GM10847 (cell line): Measurements from ENCODE around the gene TUBA4B.

ENCODE experiments used
- POLR2A ChIP-seq: IDR thresholded peaks from 2 replicates; pipeline ENCODE4 v1.6.1; 2011; ENCODE audit not compliant: insufficient read length; ENCODE audit errors: extremely low read depth

TUBA4B gene

DNA sequence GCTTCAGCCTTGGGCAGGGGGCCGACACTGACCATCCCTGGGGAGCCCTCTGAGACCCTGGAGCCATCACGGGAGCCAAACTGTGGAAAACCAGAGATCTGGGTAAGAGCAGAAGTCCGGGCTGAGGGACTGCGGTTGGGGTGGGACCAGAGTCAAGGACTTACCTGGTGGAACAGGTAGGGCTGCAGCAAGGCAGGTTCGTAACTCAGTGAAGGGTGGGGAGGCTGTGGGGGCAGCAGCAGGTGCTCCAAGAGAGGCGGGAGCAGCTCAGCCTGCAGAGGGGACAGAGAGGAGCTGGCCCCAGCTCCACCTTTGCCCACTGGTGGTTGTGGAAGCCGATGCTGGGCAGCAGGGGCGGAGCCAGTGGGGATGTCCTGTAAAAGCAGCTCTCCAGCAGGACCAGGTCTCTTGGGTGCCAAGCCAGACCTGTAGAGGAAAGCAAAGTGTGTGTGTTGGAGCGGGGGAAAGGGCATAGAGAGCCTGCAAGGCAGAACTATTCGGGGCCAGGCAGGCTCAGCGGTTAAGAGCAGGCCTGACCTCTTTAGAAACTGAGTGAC is 49.4 kb downstream of the TUBA4B start:
- no peak for TF ChIP-seq POLR2A

DNA sequence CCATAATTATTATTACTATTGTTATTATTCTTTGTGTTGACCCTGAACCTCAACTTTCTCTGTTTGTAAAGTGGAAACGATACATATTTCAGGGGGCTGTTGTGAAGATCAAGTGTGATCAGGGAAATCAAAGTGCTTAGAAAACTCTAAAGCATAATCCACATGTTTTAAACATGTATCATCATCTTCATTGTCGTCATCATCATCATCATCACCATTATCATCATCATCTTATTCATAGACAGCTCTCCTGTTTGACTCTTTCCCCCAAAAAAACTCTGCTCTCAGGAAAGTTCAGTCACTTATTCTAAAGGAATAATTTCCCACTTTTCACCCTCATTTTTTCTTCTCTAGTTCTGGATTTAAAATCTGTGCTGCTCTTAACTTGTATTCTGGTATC is 51.2 kb downstream of the TUBA4B start:
- TF ChIP-seq POLR2A: no peak

DNA sequence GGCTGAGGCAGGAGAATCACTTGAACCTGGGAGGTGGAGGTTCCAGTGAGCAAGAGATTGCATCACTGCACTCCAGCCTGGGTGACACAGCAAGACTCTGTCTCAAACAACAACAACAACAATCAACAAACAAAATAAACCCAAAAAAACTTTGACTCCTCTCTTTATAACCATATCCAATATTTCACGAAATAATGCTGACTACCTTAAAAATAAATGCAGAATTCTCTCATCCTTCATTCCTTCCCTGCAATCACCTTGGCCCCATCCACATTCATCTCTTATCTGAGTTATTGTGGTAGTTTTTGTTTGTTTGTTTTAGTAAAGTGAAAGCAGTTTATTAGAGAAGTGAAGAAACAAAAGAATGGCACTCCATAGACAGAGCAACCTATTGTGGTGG is 53.0 kb downstream of the TUBA4B start:
- no peak for TF ChIP-seq POLR2A

DNA sequence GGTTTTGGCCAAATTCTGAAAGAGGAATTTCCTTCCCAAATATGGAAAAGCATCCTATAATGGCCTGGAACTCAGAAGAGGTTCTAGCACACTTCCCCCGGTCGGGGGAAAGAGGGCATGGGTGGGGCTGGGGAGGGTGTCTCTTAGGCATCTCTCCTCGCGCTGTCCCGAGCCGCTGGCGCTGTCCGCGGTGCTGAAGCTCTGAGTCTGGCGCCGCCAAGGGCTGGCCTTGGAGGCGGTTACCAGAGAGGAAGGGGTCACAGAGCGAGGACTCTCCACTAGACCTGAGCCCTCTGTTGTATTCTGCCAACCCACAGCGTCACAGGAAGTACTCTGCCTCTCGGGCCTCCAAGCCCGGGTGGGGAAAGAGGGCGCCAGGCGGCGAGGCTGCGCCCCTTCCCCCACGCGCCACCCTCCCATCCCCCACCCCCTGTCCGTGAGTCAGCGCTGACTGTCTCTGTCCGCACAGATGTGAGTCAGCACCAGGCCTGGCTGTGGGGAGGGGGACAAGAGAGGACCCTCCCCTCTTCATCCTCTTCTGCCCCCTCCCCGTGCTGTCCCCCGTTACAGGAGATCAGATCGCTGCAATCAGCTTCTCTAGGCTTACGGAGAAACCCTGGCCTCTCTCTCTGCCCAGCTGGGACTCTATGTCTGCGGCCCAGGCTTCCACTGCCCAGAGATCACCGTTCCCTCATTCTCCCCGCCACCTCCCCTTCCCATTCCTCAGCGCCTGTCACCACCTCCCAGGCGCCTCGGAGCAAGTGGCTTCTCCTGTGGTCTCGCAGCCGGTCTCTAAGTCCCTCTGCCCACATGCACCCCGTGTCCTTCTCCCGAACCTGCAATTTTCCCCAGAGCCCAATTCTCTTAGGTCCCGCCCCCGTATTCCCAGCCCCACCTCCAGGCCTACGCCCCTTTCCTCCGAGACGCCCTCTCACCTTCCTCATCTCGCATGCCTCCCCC is 55.4 kb downstream of the TUBA4B start:
- no peak for TF ChIP-seq POLR2A

DNA sequence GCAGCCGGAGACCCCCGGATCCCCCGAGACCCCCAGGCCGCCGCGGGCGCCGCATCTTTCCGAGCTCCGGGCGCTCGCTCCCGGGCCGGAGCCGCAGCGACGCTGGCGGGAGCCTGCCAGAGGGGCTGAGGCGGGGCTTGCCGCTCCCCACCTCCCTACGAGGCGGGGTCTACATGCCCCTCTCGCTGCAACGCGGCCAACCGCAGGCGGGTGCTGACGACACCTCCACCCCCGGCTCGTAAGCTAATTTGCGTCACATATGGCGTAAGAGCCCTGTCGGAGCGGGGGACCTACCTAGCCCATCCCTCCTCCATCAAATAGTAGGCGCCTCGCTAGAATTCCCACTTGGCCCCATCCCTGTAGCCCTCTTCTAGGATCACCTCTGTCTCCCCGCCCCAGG is 56.2 kb downstream of the TUBA4B start, which contains the start of gene PTPRN:
TSS of gene PTPRN (minus strand) at position 124 of the 400 bp plus-strand sequence. CDS start at position 55, 69 bp downstream.
- TF ChIP-seq POLR2A: no peak

DNA sequence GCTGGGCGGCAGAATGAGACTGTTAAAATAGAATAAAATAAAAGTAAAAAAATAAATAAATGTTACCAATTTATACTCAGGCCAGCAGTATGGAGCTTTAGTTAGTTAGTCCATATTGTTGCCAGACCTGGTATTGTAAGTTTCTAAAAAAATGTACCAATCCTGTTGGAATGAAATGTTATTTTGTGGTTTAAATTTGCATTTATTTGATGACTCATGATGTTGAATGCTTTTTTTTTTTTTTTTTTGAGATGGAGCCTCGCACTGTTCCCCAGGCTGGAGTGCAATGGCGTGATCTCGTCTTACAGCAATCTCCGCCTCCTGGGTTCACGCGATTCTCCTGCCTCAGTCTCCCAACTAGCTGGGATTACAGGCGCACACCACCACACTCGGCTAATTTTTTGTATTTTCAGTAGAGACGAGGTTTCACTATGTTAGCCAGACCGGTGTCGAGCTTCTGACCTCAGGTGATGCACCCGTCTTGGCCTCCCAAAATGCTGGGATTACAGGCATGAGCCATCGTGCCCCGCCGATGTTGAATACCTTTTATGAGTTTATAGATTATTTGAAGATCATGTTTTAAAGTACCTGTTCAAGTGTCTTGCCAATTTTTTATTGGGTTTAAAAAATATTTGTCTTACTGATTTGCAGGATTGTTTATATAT is 61.9 kb downstream of the TUBA4B start:
- no peak for TF ChIP-seq POLR2A
